Panc1 (cell line): Measurements from ENCODE around the gene RASGRF2. TPM values are rescaled to one million over a fixed set of nuclear protein-coding genes. Genes with fewer than 3 reads are reported as not detected.

Experiments
- ATAC-seq: fragments of 200-7000 bp; cut with Tn5 transposase; 2 replicates; pipeline ENCODE4 v1.9.1; 2020; ENCODE audit warnings: mild to moderate bottlenecking, moderate library complexity
- BruUV-seq: library from RNA; stranded (reverse); fragments of 400-500 nt; replicated peaks from 2 replicates; lab custom pipeline; 2021; lab: Mats Ljungman, UMichigan
- CTCF ChIA-PET: fragments of 300-600 bp; sonication (Branson Sonifier 250); formaldehyde crosslinking; loops from one replicate; lab custom pipeline; 2022; ENCODE audit warnings: antibody characterized with exemption; lab: Charles Lee
- POLR2A ChIA-PET: fragments of 300-600 bp; sonication (Branson Sonifier 250); formaldehyde crosslinking; loops from one replicate; lab custom pipeline; 2022; ENCODE audit warnings: antibody characterized with exemption; lab: Charles Lee
- DNase-seq: peaks from one replicate; pipeline ENCODE4 v3.0.0-alpha.2; 2010; ENCODE audit warnings: low read depth, low spot score
- H3K27ac ChIP-seq: 2 replicates; pipeline ENCODE4 v1.5.1; 2011; ENCODE audit warnings: mild to moderate bottlenecking, low read length, inconsistent platforms
- H3K27me3 ChIP-seq: fragments of 200-500 bp; sonication (Bioruptor generic); 2 replicates; pipeline ENCODE4 v1.6.0; 2014; ENCODE audit warnings: low read length, inconsistent platforms; ENCODE audit not compliant: control insufficient read depth, insufficient read depth
- H3K36me3 ChIP-seq: fragments of 200-500 bp; sonication (Bioruptor generic); 2 replicates; pipeline ENCODE4 v1.5.1; 2014; ENCODE audit warnings: inconsistent platforms, mild to moderate bottlenecking, low read length, moderate library complexity; ENCODE audit not compliant: control insufficient read depth, insufficient read depth
- H3K4me1 ChIP-seq: 2 replicates; pipeline ENCODE4 v1.5.1; 2011; ENCODE audit warnings: inconsistent platforms, mild to moderate bottlenecking, low read length, moderate library complexity; ENCODE audit not compliant: control insufficient read depth, insufficient read depth
- H3K4me3 ChIP-seq, 2 experiments: 2 replicates each; pipeline ENCODE4 v1.5.1; 2011 to 2012; ENCODE audit warnings: low read depth in 2 of 2, low read length in 2 of 2, mild to moderate bottlenecking in 2 of 2, inconsistent platforms in 1 of 2, moderate library complexity in 1 of 2
- H3K9me3 ChIP-seq: fragments of 200-500 bp; sonication (Bioruptor generic); 2 replicates; pipeline ENCODE4 v1.5.1; 2014; ENCODE audit warnings: low read depth, mild to moderate bottlenecking, inconsistent platforms, low read length, moderate library complexity; ENCODE audit not compliant: control insufficient read depth, insufficient read depth
- CTCF ChIP-seq: fragments of 450-650 bp; IDR thresholded peaks from 2 replicates; pipeline ENCODE4 v1.5.1; 2017; ENCODE audit warnings: mild to moderate bottlenecking
- POLR2AphosphoS5 ChIP-seq: IDR thresholded peaks from 2 replicates; pipeline ENCODE4 v1.6.1; 2012; ENCODE audit warnings: mild to moderate bottlenecking, low read depth, low read length, moderate library complexity
- REST ChIP-seq, 2 experiments: IDR thresholded peaks; 2 replicates each; pipeline ENCODE4 v1.6.1; 2011 to 2012; ENCODE audit warnings: low read depth in 2 of 2, control low read depth in 1 of 2, low read length in 1 of 2, mild to moderate bottlenecking in 1 of 2, moderate library complexity in 1 of 2; ENCODE audit not compliant: insufficient read depth in 1 of 2
- SIN3A ChIP-seq: IDR thresholded peaks from 2 replicates; pipeline ENCODE4 v1.6.1; 2012; ENCODE audit warnings: low read depth, mild to moderate bottlenecking, low read length, moderate library complexity, borderline replicate concordance; ENCODE audit not compliant: insufficient read depth
- TCF7L2 ChIP-seq: IDR thresholded peaks from 2 replicates; pipeline ENCODE4 v1.6.1; 2011; ENCODE audit warnings: mild to moderate bottlenecking, low read depth, low read length, inconsistent platforms
- in situ Hi-C: cut with HindIII; loops from 2 replicates; pipeline ENCODE4 v1.10.0; 2016; ENCODE audit warnings: low sequenced_read_pairs, low pct_unique_long_range_greater_than_20kb
- intact Hi-C: fragments of 100-400 bp; cut with micrococcal nuclease; formaldehyde crosslinking; loops from one replicate; pipeline ENCODE4 v1.10.0; 2022; ENCODE audit not compliant: unreplicated experiment
- total RNA-seq: library from RNA; stranded (reverse); gene quantifications from one replicate; pipeline ENCODE4 v1.2.1, GENCODE V29; 2021; ENCODE audit not compliant: unreplicated experiment

Gene RASGRF2
- total RNA-seq, 1 experiment from 2014 or later: 4.7 TPM

- POLR2A ChIA-PET: no interaction called here
- CTCF ChIA-PET: no interaction called here
- in situ Hi-C loops (no loop called here), intact Hi-C loops (no loop called here)
- Histone ChIP-seq H3K27me3 (no peaks in the 10 kb centered on the region), H3K4me1 (no peaks in the 10 kb centered on the region), H3K4me3 (no peak overlapping the region), H3K36me3 (no peaks in the 10 kb centered on the region), H3K9me3 (no peaks in the 10 kb centered on the region), H3K27ac (no peak overlapping the region)
- TF ChIP-seq SIN3A: no peak
- no peak for TF ChIP-seq CTCF
- no peak for TF ChIP-seq REST (IDR thresholded peaks at IDR 0.05; ENCODE audit: insufficient read depth in 1 of 2, low read depth in 2 of 2, low read length in 1 of 2)
- TF ChIP-seq POLR2AphosphoS5: no peak
- no peak for TF ChIP-seq TCF7L2
- BruUV-seq: no TSS peak
- ATAC-seq (no peak), DNase-seq (no peak)
Measured at GRCh38 chr5:81222285-81222684, 262.1 kb downstream of the RASGRF2 start.

- in situ Hi-C loops: no loop called here
- POLR2A ChIA-PET: no interaction called here
Measured at GRCh38 chr5:81225463-81225862, 265.3 kb downstream of the RASGRF2 start.

More at GRCh38 chr5:81225463-81225862, 265.3 kb downstream of the RASGRF2 start:
- Histone ChIP-seq H3K27ac (no peak overlapping the region), H3K4me3 (no peak overlapping the region), H3K36me3 (no peaks in the 10 kb centered on the region), H3K9me3 (no peaks in the 10 kb centered on the region), H3K4me1 (no peaks in the 10 kb centered on the region), H3K27me3 (no peaks in the 10 kb centered on the region)
- BruUV-seq: no TSS peak
- TF ChIP-seq REST (IDR thresholded peaks at IDR 0.05; ENCODE audit: insufficient read depth in 1 of 2, low read depth in 2 of 2, low read length in 1 of 2): no peak
- TF ChIP-seq CTCF: no peak
- no peak for TF ChIP-seq POLR2AphosphoS5
- TF ChIP-seq TCF7L2: no peak
- no peak for TF ChIP-seq SIN3A
- CTCF ChIA-PET: no interaction called here
- intact Hi-C loops: no loop called here
- ATAC-seq: no peak
- DNase-seq: no peak
